Endothelial cell of umbilical vein (primary cell): ENCODE measurements around the gene SMOC2. TPM values are rescaled to one million over a fixed set of nuclear protein-coding genes. Genes with fewer than 3 reads are reported as not detected.

Experiments used
- BruUV-seq: library from RNA; stranded (reverse); fragments of 400-500 nt; replicated peaks from 2 replicates; lab custom pipeline; 2021; lab: Mats Ljungman, UMichigan
- CTCF ChIA-PET: fragments of 300-600, 350-600 bp; sonication (Branson Sonifier 250); formaldehyde crosslinking; loops from one replicate; lab custom pipeline; 2021; ENCODE audit warnings: antibody characterized with exemption, inconsistent platforms; lab: Charles Lee
- POLR2A ChIA-PET: fragments of 300-600, 350-600 bp; sonication (Branson Sonifier 250); formaldehyde crosslinking; loops from one replicate; lab custom pipeline; 2021; ENCODE audit warnings: antibody characterized with exemption, inconsistent platforms; lab: Charles Lee
- DNase-seq: peaks from one replicate; pipeline ENCODE4 v3.0.0-alpha.2; 2011; ENCODE audit warnings: low read depth, low spot score
- FAIRE-seq: peaks from 2 replicates; lab custom pipeline; 2011; peaks lifted over from hg19 to GRCh38; lab: Jason Lieb, UNC
- H2AFZ ChIP-seq: 2 replicates; pipeline ENCODE4 v1.6.0; 2012; ENCODE audit warnings: low read depth, low read length, control low read depth, inconsistent platforms
- H3K27ac ChIP-seq: 2 replicates; pipeline ENCODE4 v1.5.1; 2011; ENCODE audit warnings: low read depth, mild to moderate bottlenecking, control low read depth, low read length, moderate library complexity; ENCODE audit not compliant: insufficient read depth
- H3K27me3 ChIP-seq, 2 experiments: 2 replicates each; pipeline versions ENCODE4 v1.6.0 to v1.6.1; 2011; ENCODE audit warnings: low read length in 2 of 2, mixed read lengths in 1 of 2; ENCODE audit not compliant: control insufficient read depth in 2 of 2, insufficient read depth in 2 of 2
- H3K36me3 ChIP-seq, 2 experiments: 2 replicates in 1 of 2; 3 replicates in 1 of 2; pipeline ENCODE4 v1.5.1; 2011; ENCODE audit warnings: low read length in 2 of 2, mild to moderate bottlenecking in 1 of 2, moderate library complexity in 1 of 2; ENCODE audit not compliant: control insufficient read depth in 2 of 2, insufficient read depth in 2 of 2; ENCODE audit errors: extremely low read depth in 1 of 2
- H3K4me1 ChIP-seq: 3 replicates; pipeline ENCODE4 v1.5.1; 2011; ENCODE audit warnings: mild to moderate bottlenecking, low read length; ENCODE audit not compliant: control insufficient read depth, insufficient read depth; ENCODE audit errors: extremely low read depth
- H3K4me2 ChIP-seq: 2 replicates; pipeline ENCODE4 v1.6.1; 2011; ENCODE audit warnings: low read length, control low read depth, mixed read lengths; ENCODE audit not compliant: insufficient read depth
- H3K4me3 ChIP-seq, 3 experiments: fragments of 200-600 bp in 1 of 3; sonication (generic), shearing (Covaris generic) in 1 of 3; replicated peaks in 1 of 3; 2 replicates each; pipeline ENCODE4 v1.5.1; 2011 to 2016; ENCODE audit warnings: control low read depth in 3 of 3, low read length in 3 of 3, mild to moderate bottlenecking in 2 of 3, inconsistent platforms in 1 of 3, low read depth in 1 of 3, moderate library complexity in 1 of 3; ENCODE audit not compliant: insufficient read depth in 1 of 3
- H3K79me2 ChIP-seq: 2 replicates; pipeline ENCODE4 v1.6.0; 2012; ENCODE audit warnings: low read length, inconsistent platforms; ENCODE audit not compliant: control insufficient read depth, insufficient read depth
- H3K9ac ChIP-seq: replicated peaks from 2 replicates; pipeline ENCODE3; 2011; ENCODE audit warnings: low read length, control low read depth; ENCODE audit not compliant: insufficient read depth; ENCODE audit errors: extremely low read depth
- H3K9me1 ChIP-seq: replicated peaks from 3 replicates; pipeline ENCODE4 v1.6.0; 2011; ENCODE audit warnings: mild to moderate bottlenecking, low read length; ENCODE audit not compliant: control insufficient read depth, insufficient read depth; ENCODE audit errors: extremely low read depth
- H3K9me3 ChIP-seq: replicated peaks from 2 replicates; pipeline ENCODE4 v1.5.1; 2012; ENCODE audit warnings: low read length, inconsistent platforms; ENCODE audit not compliant: control insufficient read depth, insufficient read depth
- H4K20me1 ChIP-seq: replicated peaks from 2 replicates; pipeline ENCODE3; 2011; ENCODE audit warnings: mild to moderate bottlenecking, low read length; ENCODE audit not compliant: control insufficient read depth, insufficient read depth; ENCODE audit errors: extremely low read depth
- CTCF ChIP-seq, 2 donors: IDR thresholded peaks; 1 replicate in 1 of 2; 2 replicates in 1 of 2; pipeline ENCODE4 v1.5.1; 2011; ENCODE audit warnings: low read length in 2 of 2, mild to moderate bottlenecking in 2 of 2, moderate library complexity in 2 of 2, control low read depth in 1 of 2, inconsistent platforms in 1 of 2, low read depth in 1 of 2; ENCODE audit not compliant: insufficient read depth in 1 of 2; ENCODE audit errors: extremely low read depth in 1 of 2
- EZH2 ChIP-seq: IDR thresholded peaks from 2 replicates; pipeline ENCODE4 v1.6.1; 2012; ENCODE audit warnings: borderline replicate concordance, low read depth, mild to moderate bottlenecking, moderate library complexity, low read length, inconsistent platforms; ENCODE audit not compliant: severe bottlenecking
- FOS ChIP-seq: IDR thresholded peaks from 2 replicates; pipeline ENCODE4 v1.6.1; 2011; ENCODE audit warnings: mild to moderate bottlenecking, low read length, moderate library complexity, borderline replicate concordance; ENCODE audit not compliant: insufficient read depth
- JUN ChIP-seq: IDR thresholded peaks from 2 replicates; pipeline ENCODE4 v1.6.1; 2011; ENCODE audit warnings: borderline replicate concordance, low read depth; ENCODE audit not compliant: insufficient read length, insufficient read depth
- MAX ChIP-seq: IDR thresholded peaks from 2 replicates; pipeline ENCODE4 v1.6.1; 2011; ENCODE audit not compliant: insufficient read depth, insufficient read length
- MYC ChIP-seq: IDR thresholded peaks from one replicate; pipeline ENCODE4 v1.6.1; 2011; ENCODE audit warnings: mild to moderate bottlenecking, low read depth, low read length
- POLR2A ChIP-seq: IDR thresholded peaks from 2 replicates; pipeline ENCODE4 v1.6.1; 2012; ENCODE audit warnings: low read depth, mild to moderate bottlenecking, control low read depth, low read length
- POLR2AphosphoS5 ChIP-seq: IDR thresholded peaks from 2 replicates; pipeline ENCODE4 v1.6.1; 2012; ENCODE audit warnings: low read depth, mild to moderate bottlenecking, control low read depth, low read length, moderate library complexity; ENCODE audit not compliant: insufficient read depth
- dilution Hi-C: fragments of 300-500 bp; cut with MboI; formaldehyde crosslinking; loops from one replicate; pipeline ENCODE4 v1.15.0; 2019; ENCODE audit warnings: low sequenced_read_pairs; ENCODE audit not compliant: extremely low pct_ligation_motif_present
- intact Hi-C: fragments of 100-400 bp; cut with micrococcal nuclease; formaldehyde crosslinking; loops from one replicate; pipeline ENCODE4 v1.10.0; 2022
- polyA plus RNA-seq, 4 experiments: library from polyadenylated mRNA; depleted of rRNA in 3 of 4; stranded (reverse) in 3 of 4; unstranded in 1 of 4; fragments of >200 nt; gene quantifications; 2 replicates each; pipeline versions ENCODE4 v1.2.1 to v1.2.3, GENCODE V29; 2011 to 2012; ENCODE audit warnings: missing spikeins in 1 of 4
- total RNA-seq: library from RNA; stranded (reverse); gene quantifications from 2 replicates; pipeline ENCODE4 v1.2.3, GENCODE V29; 2021

Gene SMOC2
- total and polyA plus RNA-seq, 2 donors (not counting 3 experiments of a cell fraction or from before 2014, with no cell fraction given) = not detected

GRCh38 chr6:168600381-168600780 lies 159.4 kb downstream of the SMOC2 start:
- dilution Hi-C loops = no loop called here
- POLR2A ChIA-PET = no interaction called here
- no peaks in the 10 kb centered on the region for H3K36me3 ChIP-seq
- H3K9ac ChIP-seq = no peak overlapping the region
- H3K4me2 ChIP-seq = no peak overlapping the region
- intact Hi-C loops = no loop called here
- no peaks in the 10 kb centered on the region for H3K79me2 ChIP-seq
- CTCF ChIA-PET = no interaction called here
- TF ChIP-seq POLR2AphosphoS5 (no peak), MAX (no peak), JUN (no peak), CTCF (IDR thresholded peaks at IDR 0.05; ENCODE audit: extremely low read depth in 1 of 2, insufficient read depth in 1 of 2, low read depth in 1 of 2, low read length in 2 of 2) (no peak), MYC (no peak)
- H3K4me3 ChIP-seq = no peak overlapping the region
- no peaks in the 10 kb centered on the region for H4K20me1 ChIP-seq
- H3K9me3 ChIP-seq = peaks cover 5% of the 10 kb centered on the region
- DNase-seq = no peak
- FAIRE-seq = no peak
- no peak overlapping the region for H2AFZ ChIP-seq
- BruUV-seq = no TSS peak
- H3K27me3 ChIP-seq = no peaks in the 10 kb centered on the region
- no peaks in the 10 kb centered on the region for H3K9me1 ChIP-seq
- H3K27ac ChIP-seq = no peak overlapping the region
- H3K4me1 ChIP-seq = no peaks in the 10 kb centered on the region

- no TSS peak for BruUV-seq
- intact Hi-C loops = no loop called here
- CTCF ChIA-PET = no interaction called here
- H3K4me3 ChIP-seq = no peak overlapping the region
- H3K79me2 ChIP-seq = no peaks in the 10 kb centered on the region
- H2AFZ ChIP-seq = no peak overlapping the region
- H3K9me1 ChIP-seq = no peaks in the 10 kb centered on the region
- no peak for TF ChIP-seq FOS
- TF ChIP-seq POLR2AphosphoS5 = no peak
- TF ChIP-seq MAX = no peak
- TF ChIP-seq EZH2 = no peak
- no peak for TF ChIP-seq POLR2A
- POLR2A ChIA-PET = no interaction called here
- H3K4me2 ChIP-seq = no peak overlapping the region
- no peaks in the 10 kb centered on the region for H3K36me3 ChIP-seq
- FAIRE-seq = no peak
- no peak for DNase-seq
- H3K9me3 ChIP-seq = peaks cover 5% of the 10 kb centered on the region
- no peaks in the 10 kb centered on the region for H3K27me3 ChIP-seq
- no peak overlapping the region for H3K27ac ChIP-seq
- no peaks in the 10 kb centered on the region for H3K4me1 ChIP-seq
- no peaks in the 10 kb centered on the region for H4K20me1 ChIP-seq
- dilution Hi-C loops = no loop called here
- no peak overlapping the region for H3K9ac ChIP-seq
Observed at GRCh38 chr6:168601111-168601510, 160.1 kb downstream of the SMOC2 start.
